Esophagus muscularis mucosa (tissue), 4 donors: Measurements from ENCODE around the gene ARHGDIG. TPM values are rescaled to one million over a fixed set of nuclear protein-coding genes. Genes with fewer than 3 reads are reported as not detected.

Experiments
- total RNA-seq, 4 donors: library from RNA; depleted of rRNA; stranded (reverse); fragments of >200 nt; gene quantifications; one replicate each; pipeline versions ENCODE4 v1.1.0 to v1.2.1, GENCODE V29; 2016

Gene ARHGDIG
- total RNA-seq, 4 donors from 2014 or later: 0.80 to 4.8 (median 3.0) TPM

Other genes with a start within 250 kb of the ARHGDIG start
- 1 to 10 TPM; 3.3 to 3.8 (median 3.7) TPM for gene POLR3K, start 227.0 kb upstream of the ARHGDIG start, total RNA-seq
- 10 to 100 TPM; 22.0 to 33.6 (median 25.7) TPM for gene SNRNP25, start 226.8 kb upstream of the ARHGDIG start, total RNA-seq
- gene RHBDF1, start 208.0 kb upstream of the ARHGDIG start, total RNA-seq: 10 to 100 TPM; 26.7 to 43.0 (median 30.2) TPM
- 100 to 1,000 TPM in 2 of 4 donors, 10 to 100 TPM in 2; 70.2 to 120 (median 106) TPM for gene MPG, start 202.4 kb upstream of the ARHGDIG start, total RNA-seq
- 10 to 100 TPM; 11.1 to 20.8 (median 14.1) TPM for gene NPRL3, start 141.9 kb upstream of the ARHGDIG start, total RNA-seq
- gene HBZ, start 127.9 kb upstream of the ARHGDIG start, total RNA-seq: not detected
- 1 to 10 TPM in 1 of 4 donors, not detected in 3; 3.8 TPM for gene HBM, start 114.6 kb upstream of the ARHGDIG start, total RNA-seq
- 1,000 to 10,000 TPM in 1 of 4 donors, 100 to 1,000 TPM in 1, 10 to 100 TPM in 1, 1 to 10 TPM in 1; 1.7 to 1,686 (median 156) TPM for gene HBA2, start 107.7 kb upstream of the ARHGDIG start, total RNA-seq
- gene HBA1, start 103.9 kb upstream of the ARHGDIG start, total RNA-seq: 100 to 1,000 TPM in 1 of 4 donors, 10 to 100 TPM in 2, not detected in 1; 72.4 to 906 (median 98.6) TPM
- 1 to 10 TPM in 1 of 4 donors, not detected in 3; 1.2 TPM for gene HBQ1, start 100.1 kb upstream of the ARHGDIG start, total RNA-seq
- gene LUC7L, start 51.1 kb upstream of the ARHGDIG start, total RNA-seq: 10 to 100 TPM; 34.8 to 60.6 (median 50.2) TPM
- 100 to 1,000 TPM in 1 of 4 donors, 10 to 100 TPM in 3; 61.0 to 129 (median 78.1) TPM for gene FAM234A, start 45.8 kb upstream of the ARHGDIG start, total RNA-seq
- gene RGS11, start 4.6 kb upstream of the ARHGDIG start, total RNA-seq: 10 to 100 TPM in 2 of 4 donors, 1 to 10 TPM in 2; 7.1 to 18.2 (median 11.0) TPM
- 1 to 10 TPM in 2 of 4 donors, under 1 TPM in 1, not detected in 1; 0.23 to 1.2 (median 1.0) TPM for gene PDIA2, start 2.6 kb downstream of the ARHGDIG start, total RNA-seq
- 10 to 100 TPM; 24.1 to 56.2 (median 44.1) TPM for gene AXIN1, start 72.1 kb downstream of the ARHGDIG start, total RNA-seq
- gene MRPL28, start 89.9 kb downstream of the ARHGDIG start, total RNA-seq: 10 to 100 TPM; 53.6 to 93.8 (median 69.5) TPM
- 10 to 100 TPM; 32.8 to 53.5 (median 46.3) TPM for gene PGAP6, start 101.4 kb downstream of the ARHGDIG start, total RNA-seq
- 100 to 1,000 TPM; 114 to 158 (median 124) TPM for gene NME4, start 116.6 kb downstream of the ARHGDIG start, total RNA-seq
- gene DECR2, start 121.3 kb downstream of the ARHGDIG start, total RNA-seq: 10 to 100 TPM; 11.8 to 18.3 (median 17.4) TPM
- 10 to 100 TPM; 50.3 to 77.9 (median 58.8) TPM for gene RAB11FIP3, start 145.1 kb downstream of the ARHGDIG start, total RNA-seq
- 10 to 100 TPM; 24.9 to 44.7 (median 43.3) TPM for gene CAPN15, start 247.1 kb downstream of the ARHGDIG start, total RNA-seq